ENCODE results near the gene SYN1.

DNA sequence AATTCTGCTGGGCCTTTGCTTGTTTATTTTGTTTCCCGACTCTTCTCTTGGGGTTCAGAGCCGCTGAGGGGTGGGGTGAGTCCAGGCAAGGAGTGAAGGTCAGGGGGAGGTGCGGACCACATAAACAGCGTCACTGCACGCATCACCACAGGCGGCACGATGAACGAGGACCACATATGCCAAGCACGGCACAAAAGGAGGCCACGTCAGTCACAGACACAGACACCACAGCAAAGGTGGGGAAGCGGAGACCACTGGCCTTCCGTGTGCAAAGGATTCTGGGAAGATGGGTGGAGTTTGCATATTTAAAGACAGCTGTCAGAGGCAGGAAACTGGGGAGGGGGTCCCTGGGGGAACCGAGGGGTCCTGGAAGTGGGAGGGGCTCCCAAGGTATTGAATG, 47.8 kb downstream of the SYN1 start:
- TF ChIP-seq, protein P1, sequence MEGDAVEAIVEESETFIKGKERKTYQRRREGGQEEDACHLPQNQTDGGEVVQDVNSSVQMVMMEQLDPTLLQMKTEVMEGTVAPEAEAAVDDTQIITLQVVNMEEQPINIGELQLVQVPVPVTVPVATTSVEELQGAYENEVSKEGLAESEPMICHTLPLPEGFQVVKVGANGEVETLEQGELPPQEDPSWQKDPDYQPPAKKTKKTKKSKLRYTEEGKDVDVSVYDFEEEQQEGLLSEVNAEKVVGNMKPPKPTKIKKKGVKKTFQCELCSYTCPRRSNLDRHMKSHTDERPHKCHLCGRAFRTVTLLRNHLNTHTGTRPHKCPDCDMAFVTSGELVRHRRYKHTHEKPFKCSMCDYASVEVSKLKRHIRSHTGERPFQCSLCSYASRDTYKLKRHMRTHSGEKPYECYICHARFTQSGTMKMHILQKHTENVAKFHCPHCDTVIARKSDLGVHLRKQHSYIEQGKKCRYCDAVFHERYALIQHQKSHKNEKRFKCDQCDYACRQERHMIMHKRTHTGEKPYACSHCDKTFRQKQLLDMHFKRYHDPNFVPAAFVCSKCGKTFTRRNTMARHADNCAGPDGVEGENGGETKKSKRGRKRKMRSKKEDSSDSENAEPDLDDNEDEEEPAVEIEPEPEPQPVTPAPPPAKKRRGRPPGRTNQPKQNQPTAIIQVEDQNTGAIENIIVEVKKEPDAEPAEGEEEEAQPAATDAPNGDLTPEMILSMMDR (conservative IDR thresholded peaks at IDR 0.05; ENCODE audit: low read depth in 2 of 2): no peak
- TF ChIP-seq EZH2phosphoT487 (IDR thresholded peaks at IDR 0.05; ENCODE audit: unreplicated experiment) (no peak), EZH2 (IDR thresholded peaks at IDR 0.05; ENCODE audit: low read depth, unreplicated experiment) (no peak), CREB1 (CRISPR knock-in tag; IDR thresholded peaks at IDR 0.05; ENCODE audit: low read depth) (no peak), POLR2AphosphoS5 (IDR thresholded peaks at IDR 0.05; ENCODE audit: low read depth) (no peak), JUNB (IDR thresholded peaks at IDR 0.05; ENCODE audit: unreplicated experiment) (no peak), STAT1 (IDR thresholded peaks at IDR 0.05; ENCODE audit: unreplicated experiment) (no peak), ZNF462 (CRISPR knock-in tag; IDR thresholded peaks at IDR 0.05) (no peak), NANOG (IDR thresholded peaks at IDR 0.05; ENCODE audit: borderline replicate concordance) (no peak), ZNF331 (CRISPR knock-in tag; IDR thresholded peaks at IDR 0.05; ENCODE audit: low read depth) (no peak)
- TF ChIP-seq, protein P2, sequence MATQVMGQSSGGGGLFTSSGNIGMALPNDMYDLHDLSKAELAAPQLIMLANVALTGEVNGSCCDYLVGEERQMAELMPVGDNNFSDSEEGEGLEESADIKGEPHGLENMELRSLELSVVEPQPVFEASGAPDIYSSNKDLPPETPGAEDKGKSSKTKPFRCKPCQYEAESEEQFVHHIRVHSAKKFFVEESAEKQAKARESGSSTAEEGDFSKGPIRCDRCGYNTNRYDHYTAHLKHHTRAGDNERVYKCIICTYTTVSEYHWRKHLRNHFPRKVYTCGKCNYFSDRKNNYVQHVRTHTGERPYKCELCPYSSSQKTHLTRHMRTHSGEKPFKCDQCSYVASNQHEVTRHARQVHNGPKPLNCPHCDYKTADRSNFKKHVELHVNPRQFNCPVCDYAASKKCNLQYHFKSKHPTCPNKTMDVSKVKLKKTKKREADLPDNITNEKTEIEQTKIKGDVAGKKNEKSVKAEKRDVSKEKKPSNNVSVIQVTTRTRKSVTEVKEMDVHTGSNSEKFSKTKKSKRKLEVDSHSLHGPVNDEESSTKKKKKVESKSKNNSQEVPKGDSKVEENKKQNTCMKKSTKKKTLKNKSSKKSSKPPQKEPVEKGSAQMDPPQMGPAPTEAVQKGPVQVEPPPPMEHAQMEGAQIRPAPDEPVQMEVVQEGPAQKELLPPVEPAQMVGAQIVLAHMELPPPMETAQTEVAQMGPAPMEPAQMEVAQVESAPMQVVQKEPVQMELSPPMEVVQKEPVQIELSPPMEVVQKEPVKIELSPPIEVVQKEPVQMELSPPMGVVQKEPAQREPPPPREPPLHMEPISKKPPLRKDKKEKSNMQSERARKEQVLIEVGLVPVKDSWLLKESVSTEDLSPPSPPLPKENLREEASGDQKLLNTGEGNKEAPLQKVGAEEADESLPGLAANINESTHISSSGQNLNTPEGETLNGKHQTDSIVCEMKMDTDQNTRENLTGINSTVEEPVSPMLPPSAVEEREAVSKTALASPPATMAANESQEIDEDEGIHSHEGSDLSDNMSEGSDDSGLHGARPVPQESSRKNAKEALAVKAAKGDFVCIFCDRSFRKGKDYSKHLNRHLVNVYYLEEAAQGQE (IDR thresholded peaks at IDR 0.05; ENCODE audit: unreplicated experiment): no peak
- TF ChIP-seq, protein P3, sequence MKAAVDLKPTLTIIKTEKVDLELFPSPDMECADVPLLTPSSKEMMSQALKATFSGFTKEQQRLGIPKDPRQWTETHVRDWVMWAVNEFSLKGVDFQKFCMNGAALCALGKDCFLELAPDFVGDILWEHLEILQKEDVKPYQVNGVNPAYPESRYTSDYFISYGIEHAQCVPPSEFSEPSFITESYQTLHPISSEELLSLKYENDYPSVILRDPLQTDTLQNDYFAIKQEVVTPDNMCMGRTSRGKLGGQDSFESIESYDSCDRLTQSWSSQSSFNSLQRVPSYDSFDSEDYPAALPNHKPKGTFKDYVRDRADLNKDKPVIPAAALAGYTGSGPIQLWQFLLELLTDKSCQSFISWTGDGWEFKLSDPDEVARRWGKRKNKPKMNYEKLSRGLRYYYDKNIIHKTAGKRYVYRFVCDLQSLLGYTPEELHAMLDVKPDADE (IDR thresholded peaks at IDR 0.05): no peak

Data from GM23338 (cell line).